ENCODE measurements around the gene FBXO24. TPM values are rescaled to one million over a fixed set of nuclear protein-coding genes. Genes with fewer than 3 reads are reported as not detected.

The FBXO24 gene
- total and polyA plus RNA-seq, 9 of the 15 experiments (the other 6 are each of a cell fraction or from before 2014, with no cell fraction given) = 0.17 to 0.95 (median 0.50) TPM

- TF ChIP-seq, protein P1, sequence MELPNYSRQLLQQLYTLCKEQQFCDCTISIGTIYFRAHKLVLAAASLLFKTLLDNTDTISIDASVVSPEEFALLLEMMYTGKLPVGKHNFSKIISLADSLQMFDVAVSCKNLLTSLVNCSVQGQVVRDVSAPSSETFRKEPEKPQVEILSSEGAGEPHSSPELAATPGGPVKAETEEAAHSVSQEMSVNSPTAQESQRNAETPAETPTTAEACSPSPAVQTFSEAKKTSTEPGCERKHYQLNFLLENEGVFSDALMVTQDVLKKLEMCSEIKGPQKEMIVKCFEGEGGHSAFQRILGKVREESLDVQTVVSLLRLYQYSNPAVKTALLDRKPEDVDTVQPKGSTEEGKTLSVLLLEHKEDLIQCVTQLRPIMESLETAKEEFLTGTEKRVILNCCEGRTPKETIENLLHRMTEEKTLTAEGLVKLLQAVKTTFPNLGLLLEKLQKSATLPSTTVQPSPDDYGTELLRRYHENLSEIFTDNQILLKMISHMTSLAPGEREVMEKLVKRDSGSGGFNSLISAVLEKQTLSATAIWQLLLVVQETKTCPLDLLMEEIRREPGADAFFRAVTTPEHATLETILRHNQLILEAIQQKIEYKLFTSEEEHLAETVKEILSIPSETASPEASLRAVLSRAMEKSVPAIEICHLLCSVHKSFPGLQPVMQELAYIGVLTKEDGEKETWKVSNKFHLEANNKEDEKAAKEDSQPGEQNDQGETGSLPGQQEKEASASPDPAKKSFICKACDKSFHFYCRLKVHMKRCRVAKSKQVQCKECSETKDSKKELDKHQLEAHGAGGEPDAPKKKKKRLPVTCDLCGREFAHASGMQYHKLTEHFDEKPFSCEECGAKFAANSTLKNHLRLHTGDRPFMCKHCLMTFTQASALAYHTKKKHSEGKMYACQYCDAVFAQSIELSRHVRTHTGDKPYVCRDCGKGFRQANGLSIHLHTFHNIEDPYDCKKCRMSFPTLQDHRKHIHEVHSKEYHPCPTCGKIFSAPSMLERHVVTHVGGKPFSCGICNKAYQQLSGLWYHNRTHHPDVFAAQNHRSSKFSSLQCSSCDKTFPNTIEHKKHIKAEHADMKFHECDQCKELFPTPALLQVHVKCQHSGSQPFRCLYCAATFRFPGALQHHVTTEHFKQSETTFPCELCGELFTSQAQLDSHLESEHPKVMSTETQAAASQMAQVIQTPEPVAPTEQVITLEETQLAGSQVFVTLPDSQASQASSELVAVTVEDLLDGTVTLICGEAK (IDR thresholded peaks at IDR 0.05) = peak; percentile 99
- TF ChIP-seq, protein P1 (CRISPR knock-in tag; IDR thresholded peaks at IDR 0.05) = peak; percentile 99
- TF ChIP-seq ARID1B (IDR thresholded peaks at IDR 0.05) = 0 out of 2 replicates have a peak, but pooled peaks have one; percentile 10
- TF ChIP-seq DPF2 (IDR thresholded peaks at IDR 0.05) = 0 out of 2 replicates have a peak, but pooled peaks have one; percentile 9
- TF ChIP-seq ZNF589 (CRISPR knock-in tag; IDR thresholded peaks at IDR 0.05; ENCODE audit: low read depth) = no peak
- peak; percentile 85 for TF ChIP-seq ZBTB33 (CRISPR knock-in tag; IDR thresholded peaks at IDR 0.05)
- TF ChIP-seq, protein P2, sequence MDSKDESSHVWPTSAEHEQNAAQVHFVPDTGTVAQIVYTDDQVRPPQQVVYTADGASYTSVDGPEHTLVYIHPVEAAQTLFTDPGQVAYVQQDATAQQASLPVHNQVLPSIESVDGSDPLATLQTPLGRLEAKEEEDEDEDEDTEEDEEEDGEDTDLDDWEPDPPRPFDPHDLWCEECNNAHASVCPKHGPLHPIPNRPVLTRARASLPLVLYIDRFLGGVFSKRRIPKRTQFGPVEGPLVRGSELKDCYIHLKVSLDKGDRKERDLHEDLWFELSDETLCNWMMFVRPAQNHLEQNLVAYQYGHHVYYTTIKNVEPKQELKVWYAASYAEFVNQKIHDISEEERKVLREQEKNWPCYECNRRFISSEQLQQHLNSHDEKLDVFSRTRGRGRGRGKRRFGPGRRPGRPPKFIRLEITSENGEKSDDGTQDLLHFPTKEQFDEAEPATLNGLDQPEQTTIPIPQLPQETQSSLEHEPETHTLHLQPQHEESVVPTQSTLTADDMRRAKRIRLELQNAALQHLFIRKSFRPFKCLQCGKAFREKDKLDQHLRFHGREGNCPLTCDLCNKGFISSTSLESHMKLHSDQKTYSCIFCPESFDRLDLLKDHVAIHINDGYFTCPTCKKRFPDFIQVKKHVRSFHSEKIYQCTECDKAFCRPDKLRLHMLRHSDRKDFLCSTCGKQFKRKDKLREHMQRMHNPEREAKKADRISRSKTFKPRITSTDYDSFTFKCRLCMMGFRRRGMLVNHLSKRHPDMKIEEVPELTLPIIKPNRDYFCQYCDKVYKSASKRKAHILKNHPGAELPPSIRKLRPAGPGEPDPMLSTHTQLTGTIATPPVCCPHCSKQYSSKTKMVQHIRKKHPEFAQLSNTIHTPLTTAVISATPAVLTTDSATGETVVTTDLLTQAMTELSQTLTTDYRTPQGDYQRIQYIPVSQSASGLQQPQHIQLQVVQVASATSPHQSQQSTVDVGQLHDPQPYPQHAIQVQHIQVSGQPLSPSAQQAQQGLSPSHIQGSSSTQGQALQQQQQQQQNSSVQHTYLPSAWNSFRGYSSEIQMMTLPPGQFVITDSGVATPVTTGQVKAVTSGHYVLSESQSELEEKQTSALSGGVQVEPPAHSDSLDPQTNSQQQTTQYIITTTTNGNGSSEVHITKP (IDR thresholded peaks at IDR 0.05; ENCODE audit: partially characterized antibody) = peak; percentile 57
- no peak for TF ChIP-seq ZNF217 (CRISPR knock-in tag; IDR thresholded peaks at IDR 0.05)
Measured at GRCh38 chr7:100623951-100624824, 38.1 kb downstream of the FBXO24 start (continued).
